NCI-H226 (cell line): Measurements from ENCODE around the gene MMP1.

Experiments
- DNase-seq: peaks from one replicate; pipeline ENCODE4 v3.0.0-alpha.2; 2015

MMP1 gene

GRCh38 chr11:102798012-102798746 is at the start of gene MMP1:
TSS of gene MMP1 (minus strand) at chr11:102798160. CDS start at chr11:102798092, 68 bp downstream.
- DNase-seq: peak; percentile 30

GRCh38 chr11:102846292-102846691 is 48.3 kb upstream of the MMP1 start:
- DNase-seq: peak; percentile 48

- DNase-seq: peak; percentile 17
Measured at GRCh38 chr11:102843489-102843888, 45.5 kb upstream of the MMP1 start, which contains the start of gene MMP3. TSS of gene MMP3 (minus strand) at chr11:102843609. CDS start at chr11:102843546, 63 bp downstream.

GRCh38 chr11:102842930-102843329 is 45.0 kb upstream of the MMP1 start:
- DNase-seq: no peak

- DNase-seq: no peak
Measured at GRCh38 chr11:102840018-102840417, 42.1 kb upstream of the MMP1 start.

GRCh38 chr11:102837646-102838045 is 39.7 kb upstream of the MMP1 start:
- no peak for DNase-seq

GRCh38 chr11:102837156-102837555 is 39.2 kb upstream of the MMP1 start:
- no peak for DNase-seq

- DNase-seq: peak; percentile 73
Measured at GRCh38 chr11:102836290-102836875, 38.4 kb upstream of the MMP1 start.

GRCh38 chr11:102833731-102834130 is 35.8 kb upstream of the MMP1 start:
- no peak for DNase-seq

- no peak for DNase-seq
Measured at GRCh38 chr11:102832612-102833011, 34.7 kb upstream of the MMP1 start.

GRCh38 chr11:102831489-102832440 is 33.8 kb upstream of the MMP1 start:
- no peak for DNase-seq

GRCh38 chr11:102831128-102831488 is 33.1 kb upstream of the MMP1 start:
- DNase-seq: no peak

GRCh38 chr11:102830001-102830727 is 32.2 kb upstream of the MMP1 start:
- DNase-seq: peak; percentile 29

GRCh38 chr11:102829316-102830000 is 31.5 kb upstream of the MMP1 start:
- no peak for DNase-seq

GRCh38 chr11:102824556-102824955 is 26.6 kb upstream of the MMP1 start:
- no peak for DNase-seq

GRCh38 chr11:102819491-102819890 is 21.5 kb upstream of the MMP1 start:
- no peak for DNase-seq

GRCh38 chr11:102813484-102813883 is 15.5 kb upstream of the MMP1 start:
- DNase-seq: no peak

- peak; percentile 14 for DNase-seq
Measured at GRCh38 chr11:102812188-102812587, 14.2 kb upstream of the MMP1 start.

GRCh38 chr11:102810950-102811660 is 13.1 kb upstream of the MMP1 start:
- peak; percentile 16 for DNase-seq

- no peak for DNase-seq
Measured at GRCh38 chr11:102809971-102810370, 12.0 kb upstream of the MMP1 start.

GRCh38 chr11:102807921-102808320 is 10.0 kb upstream of the MMP1 start:
- no peak for DNase-seq
